ENCODE results near the gene ACTL10. TPM values are rescaled to one million over a fixed set of nuclear protein-coding genes. Genes with fewer than 3 reads are reported as not detected.
A peak's percentile ranks its signal among the peaks of the same experiment; 100 is the strongest.
"Not testable (repeated sequence)": the region's sequence is repeated elsewhere in the genome, so short reads cannot be mapped to it uniquely, and the experiment has no call there.

ACTL10 gene
- total RNA-seq, 1 experiment from 2014 or later = 10.2 TPM

DNA sequence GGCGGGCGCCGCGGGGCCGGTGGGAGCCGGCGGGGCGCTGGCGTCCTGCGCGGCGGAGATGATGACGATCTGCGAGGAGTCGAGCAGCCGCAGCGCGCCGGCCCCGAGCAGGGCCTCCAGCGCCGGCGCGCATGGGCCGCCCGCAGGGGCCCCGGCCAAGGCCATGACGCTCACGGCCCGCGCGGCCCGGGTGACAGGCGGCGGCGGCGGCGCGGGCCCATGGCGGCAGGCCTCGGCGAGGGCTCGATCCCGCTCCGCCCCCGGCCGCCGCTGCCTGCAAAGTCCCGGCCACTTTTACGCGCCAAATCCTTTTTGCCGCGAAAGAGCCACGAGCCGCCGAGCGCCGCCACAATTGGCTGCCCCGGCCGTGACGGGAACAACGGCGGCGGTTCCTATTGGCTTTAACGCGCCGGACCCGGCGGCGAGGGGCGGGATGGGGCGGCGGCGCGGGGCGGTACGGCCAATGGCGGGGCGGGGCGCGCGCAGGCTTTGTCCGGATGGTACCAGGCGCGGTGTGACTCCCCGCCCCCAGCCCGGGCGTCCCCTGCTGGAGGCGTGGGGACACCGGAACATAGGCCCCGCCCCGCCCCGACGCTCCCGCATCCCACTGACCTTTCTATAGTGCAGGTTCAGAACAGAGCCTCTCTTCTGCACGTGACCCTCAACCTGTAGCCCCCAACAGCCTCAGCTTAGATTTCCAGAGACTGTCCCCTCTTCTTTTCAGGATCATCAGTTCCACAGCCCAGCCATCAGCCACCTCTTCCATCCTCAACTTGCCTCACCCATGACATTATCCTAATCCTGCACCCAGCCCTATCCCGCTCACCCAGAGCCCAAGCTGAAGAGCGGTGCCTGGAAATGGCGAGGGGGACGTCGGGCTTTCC lies 19.6 kb downstream of the ACTL10 start, which contains the start of gene E2F1:
Gene E2F1 (minus strand): TSS at position 286 of the 884 bp plus-strand sequence. CDS start 121 bp downstream, at position 165.
- in situ Hi-C loops (cut with HindIII; ENCODE audit: low pct_unique_long_range_greater_than_20kb, low sequenced_read_pairs) = no loop called here
- DNase-seq (ENCODE audit: low read depth) = peak; percentile 91

DNA sequence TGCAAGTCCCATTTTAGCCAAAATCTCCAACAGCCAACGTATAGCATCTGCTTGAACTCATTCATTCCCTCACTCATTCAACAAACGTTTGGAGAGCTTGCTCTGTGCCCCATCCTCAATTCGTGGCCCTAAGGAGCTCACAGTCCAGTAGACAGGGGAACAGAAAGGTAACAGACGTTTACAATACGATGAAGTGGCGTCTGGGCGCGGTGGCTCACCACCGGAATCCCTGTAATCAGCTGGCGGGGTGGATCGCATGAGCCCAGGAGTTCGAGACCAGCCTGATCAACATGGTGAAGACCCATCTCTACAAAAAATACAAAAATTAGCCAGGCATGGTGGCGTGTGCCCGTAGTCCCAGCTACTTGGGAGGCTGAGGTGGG lies 20.2 kb downstream of the ACTL10 start:
- DNase-seq (ENCODE audit: low read depth) = no peak
- in situ Hi-C loops (cut with HindIII; ENCODE audit: low pct_unique_long_range_greater_than_20kb, low sequenced_read_pairs) = no loop called here

DNA sequence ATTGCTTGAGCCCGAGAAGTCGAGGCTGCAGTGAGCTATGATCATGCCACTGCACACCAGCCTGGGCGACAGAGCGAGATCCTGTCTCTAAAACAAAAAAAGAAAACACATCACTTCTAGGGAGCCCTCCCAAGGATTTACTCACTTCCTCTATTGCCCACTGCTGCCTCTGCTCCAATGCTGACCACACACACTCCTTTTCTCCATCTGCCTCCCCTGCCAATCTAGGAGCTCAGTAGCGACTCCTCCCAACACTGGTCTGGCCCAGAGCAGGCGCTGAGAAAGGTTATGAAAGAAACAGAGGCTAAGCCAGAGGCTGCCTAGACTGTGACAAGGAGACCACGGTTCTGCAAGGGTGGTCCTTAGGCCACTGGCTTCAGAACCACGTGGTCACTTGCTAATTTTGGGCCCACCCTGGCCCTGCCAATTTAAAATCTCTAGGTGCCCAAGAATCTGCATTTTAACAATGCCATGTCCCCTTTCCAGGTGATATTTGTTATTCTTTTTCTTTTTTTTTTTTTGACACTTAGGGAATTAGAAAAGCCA lies 20.7 kb downstream of the ACTL10 start:
- DNase-seq (ENCODE audit: low read depth) = no peak
- in situ Hi-C loops (cut with HindIII; ENCODE audit: low pct_unique_long_range_greater_than_20kb, low sequenced_read_pairs) = no loop called here

DNA sequence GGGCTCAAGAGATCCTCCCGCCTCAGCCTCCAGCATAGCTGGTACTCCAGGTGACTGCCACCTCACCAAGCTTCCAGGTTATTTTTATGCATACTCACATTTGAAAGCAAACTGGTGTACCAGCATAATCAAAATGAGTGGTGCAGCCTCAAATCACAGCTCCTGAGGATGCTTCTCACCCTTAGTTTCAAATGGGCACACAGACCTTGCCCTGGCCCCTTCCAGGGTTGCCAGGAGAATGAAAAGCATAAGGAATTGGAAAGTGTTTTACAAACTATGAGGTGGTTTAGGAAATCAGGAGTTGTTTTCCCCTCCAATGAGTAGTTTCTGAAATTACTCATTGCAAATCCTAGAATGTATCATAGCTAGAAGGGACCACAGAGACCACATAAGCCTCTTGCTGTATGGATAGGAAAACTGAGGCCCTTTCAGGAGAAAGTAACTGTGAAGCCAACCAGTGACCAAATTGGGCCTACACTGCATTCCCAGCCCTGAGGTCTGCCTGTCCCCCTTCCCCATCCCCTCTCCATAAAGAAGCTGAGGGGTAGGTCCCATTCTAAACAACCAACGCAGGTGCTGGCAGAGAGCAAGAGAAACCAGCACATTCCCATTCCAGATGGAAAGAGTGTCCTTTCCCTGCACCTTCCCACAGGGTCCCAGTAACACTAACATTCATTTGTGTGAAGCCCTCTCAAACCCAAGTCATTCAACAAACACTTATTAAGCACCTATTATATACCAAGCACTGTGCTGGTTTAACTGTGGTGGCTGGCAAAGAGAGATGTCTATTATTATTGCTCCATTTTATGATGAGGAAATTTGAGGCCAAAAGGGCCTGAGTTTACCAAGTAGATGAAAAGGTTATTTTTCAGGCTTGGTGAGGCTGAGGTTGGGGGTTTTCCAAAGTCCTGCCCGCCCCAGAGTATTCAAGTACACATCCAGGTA lies 21.5 kb downstream of the ACTL10 start:
- no peak for DNase-seq (ENCODE audit: low read depth)
- in situ Hi-C loops (cut with HindIII; ENCODE audit: low pct_unique_long_range_greater_than_20kb, low sequenced_read_pairs) = no loop called here

DNA sequence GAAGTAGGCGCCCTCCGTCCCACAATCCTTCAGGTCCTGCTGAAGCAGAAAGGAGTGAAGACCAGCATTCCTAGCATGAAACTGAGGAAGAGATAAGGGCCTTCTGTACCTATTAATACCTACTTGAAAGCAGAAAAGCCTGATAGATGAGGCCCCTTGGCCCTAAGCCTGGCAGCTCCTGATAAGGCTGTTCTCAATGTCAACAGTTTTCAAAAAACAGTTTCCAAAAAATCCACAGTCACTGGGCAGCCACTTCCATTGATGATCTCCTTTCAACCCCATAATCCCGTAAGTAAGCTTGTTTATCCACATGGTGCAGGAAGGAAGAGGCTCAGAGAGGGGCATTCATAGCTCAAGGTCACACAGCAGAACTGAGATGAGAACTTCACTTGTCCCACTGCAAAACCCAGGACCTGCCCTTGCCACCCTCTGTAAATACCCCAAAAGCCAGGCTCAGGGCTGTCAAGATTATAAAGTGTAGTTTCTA lies 22.2 kb downstream of the ACTL10 start:
- no peak for DNase-seq (ENCODE audit: low read depth)
- in situ Hi-C loops (cut with HindIII; ENCODE audit: low pct_unique_long_range_greater_than_20kb, low sequenced_read_pairs) = no loop called here

DNA sequence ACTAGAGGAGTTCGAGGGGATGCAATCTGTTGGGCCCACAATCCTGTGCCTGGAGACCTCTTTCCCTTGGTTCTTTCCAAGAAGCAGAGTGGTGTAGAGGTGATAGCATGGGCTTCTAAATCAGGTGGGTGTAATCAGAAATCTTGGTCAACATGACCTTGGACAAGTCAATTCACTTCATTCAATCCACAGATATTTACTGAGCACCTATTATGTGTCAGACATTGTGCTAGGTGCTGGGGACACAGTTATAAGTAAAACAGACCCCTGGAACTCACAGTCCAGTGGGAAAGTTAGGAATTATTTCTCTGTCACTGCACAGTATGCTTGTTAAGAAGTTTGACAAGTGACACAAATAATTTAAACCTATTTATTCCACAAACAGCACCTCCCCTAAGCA lies 22.8 kb downstream of the ACTL10 start:
- in situ Hi-C loops (cut with HindIII; ENCODE audit: low pct_unique_long_range_greater_than_20kb, low sequenced_read_pairs) = no loop called here
- DNase-seq (ENCODE audit: low read depth) = no peak

DNA sequence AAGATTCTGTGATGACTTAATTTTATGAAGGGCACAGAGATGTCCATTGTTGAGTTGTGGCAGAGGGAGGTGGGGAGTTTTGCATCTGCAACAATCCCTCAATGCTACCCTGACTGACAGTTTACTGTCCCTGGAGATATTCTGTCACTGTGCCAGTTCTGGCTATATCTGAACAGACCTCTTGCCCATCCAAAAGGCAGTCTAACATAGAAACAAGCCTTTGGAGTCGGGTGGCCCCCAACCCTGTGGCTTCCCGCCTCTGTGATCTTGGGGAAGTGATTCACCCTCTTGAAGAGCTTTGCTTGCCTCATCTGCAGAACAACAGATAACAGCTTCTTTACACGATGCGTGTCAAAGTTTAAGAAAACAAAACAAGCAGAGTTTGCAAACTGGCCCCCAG lies 23.2 kb downstream of the ACTL10 start:
- in situ Hi-C loops (cut with HindIII; ENCODE audit: low pct_unique_long_range_greater_than_20kb, low sequenced_read_pairs) = no loop called here
- DNase-seq (ENCODE audit: low read depth) = peak; percentile 8

DNA sequence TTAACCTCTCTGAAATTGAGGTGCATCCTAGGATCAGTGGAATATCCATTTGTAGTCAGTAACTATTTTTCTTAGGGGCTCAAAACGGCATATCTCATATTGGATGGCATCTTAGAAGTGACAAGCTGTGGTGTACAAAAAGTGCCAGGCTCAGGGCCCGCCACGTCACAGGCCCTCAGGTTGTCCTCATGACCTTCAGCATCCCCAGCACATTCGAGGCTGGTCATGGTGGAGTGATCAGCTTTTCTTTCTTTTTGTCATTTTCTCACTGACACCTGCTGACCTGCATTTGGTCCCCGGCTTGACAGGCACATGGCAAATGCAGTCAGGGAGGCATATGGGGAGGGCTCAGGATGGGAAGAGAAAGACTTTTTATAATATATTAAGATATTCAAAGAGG lies 26.5 kb downstream of the ACTL10 start:
- in situ Hi-C loops (cut with HindIII; ENCODE audit: low pct_unique_long_range_greater_than_20kb, low sequenced_read_pairs) = no loop called here
- DNase-seq (ENCODE audit: low read depth) = no peak

DNA sequence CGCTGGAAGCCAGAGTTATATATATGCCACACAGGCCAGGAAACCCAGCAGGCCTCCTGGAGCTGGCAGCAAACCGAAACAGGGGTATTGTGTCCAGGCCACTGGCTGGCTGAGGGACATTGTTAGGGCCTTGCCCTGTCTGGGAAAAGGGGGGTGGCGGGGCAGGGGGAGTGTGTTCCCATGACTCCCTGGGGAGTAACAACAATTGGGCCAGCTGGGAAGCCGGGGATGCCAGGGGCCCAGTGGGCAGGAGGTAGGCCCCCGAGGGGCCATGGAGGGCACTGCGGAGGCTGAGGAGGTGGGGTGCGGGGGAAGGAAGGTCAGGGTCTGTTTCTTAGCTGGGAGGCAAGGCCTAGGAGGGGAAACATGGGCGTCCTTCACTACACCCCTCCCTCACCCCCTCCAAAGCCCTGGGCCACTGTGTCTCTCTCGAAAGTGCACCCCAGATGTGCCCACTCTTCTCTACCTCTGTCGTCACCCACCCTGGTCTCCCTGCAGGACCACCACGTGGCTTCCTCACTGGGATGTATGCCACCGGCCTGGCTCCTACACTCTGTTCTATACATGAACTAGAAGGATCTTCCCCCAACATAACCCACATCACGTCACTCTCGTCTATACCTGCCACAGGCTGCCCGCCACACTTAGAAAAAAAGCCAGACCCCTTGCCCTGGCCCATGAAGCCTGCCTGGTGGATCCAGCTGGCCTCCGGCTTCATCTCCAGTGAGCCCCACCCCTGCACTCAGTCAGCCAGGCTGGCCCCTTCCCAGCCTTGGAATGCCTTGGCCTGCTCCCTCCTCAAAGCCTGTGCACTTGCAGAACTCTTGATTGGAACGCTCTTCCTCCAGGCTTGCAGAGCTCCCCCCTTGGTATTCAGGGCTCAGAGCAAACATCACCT lies 27.2 kb downstream of the ACTL10 start:
- no peak for DNase-seq (ENCODE audit: low read depth)
- in situ Hi-C loops (cut with HindIII; ENCODE audit: low pct_unique_long_range_greater_than_20kb, low sequenced_read_pairs) = no loop called here

DNA sequence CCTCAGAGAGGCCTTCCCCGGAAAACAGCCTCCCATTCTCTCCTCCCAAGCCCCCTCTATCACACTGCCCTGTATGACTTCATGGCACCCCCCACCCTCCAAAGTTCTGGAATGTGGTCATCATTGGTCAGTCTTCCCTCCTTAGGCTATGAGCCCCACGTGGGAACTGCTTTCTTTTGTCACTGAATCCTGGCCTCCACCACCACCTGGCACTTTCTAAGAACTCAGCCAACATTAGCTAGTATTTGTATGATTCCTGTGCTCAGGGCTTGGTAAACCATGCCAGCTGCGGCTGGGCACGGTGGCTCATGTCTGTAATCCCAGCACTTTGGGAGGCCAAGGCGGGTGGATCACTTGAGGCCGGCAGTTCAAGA lies 27.9 kb downstream of the ACTL10 start:
- DNase-seq (ENCODE audit: low read depth) = no peak
- in situ Hi-C loops (cut with HindIII; ENCODE audit: low pct_unique_long_range_greater_than_20kb, low sequenced_read_pairs) = no loop called here

DNA sequence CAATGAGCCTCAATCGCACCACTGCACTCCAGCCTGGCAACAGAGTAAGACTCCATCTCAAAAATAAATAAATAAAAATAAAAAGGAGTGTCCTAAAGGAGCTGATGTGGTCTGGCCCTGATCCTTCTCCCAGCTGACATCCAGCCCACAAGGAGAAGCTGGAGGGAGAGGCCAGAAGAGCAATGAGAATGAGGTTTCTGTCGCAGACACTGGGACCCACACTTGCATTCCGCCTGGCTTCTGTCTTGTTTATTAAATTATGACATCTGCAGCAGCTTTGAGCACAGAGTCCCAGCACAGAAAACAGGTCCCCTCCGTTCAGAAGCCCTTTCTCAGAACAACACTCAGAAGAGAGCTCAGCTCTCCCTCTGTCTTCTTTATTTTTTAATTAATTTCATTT lies 29.7 kb downstream of the ACTL10 start:
- in situ Hi-C loops (cut with HindIII; ENCODE audit: low pct_unique_long_range_greater_than_20kb, low sequenced_read_pairs) = no loop called here

DNA sequence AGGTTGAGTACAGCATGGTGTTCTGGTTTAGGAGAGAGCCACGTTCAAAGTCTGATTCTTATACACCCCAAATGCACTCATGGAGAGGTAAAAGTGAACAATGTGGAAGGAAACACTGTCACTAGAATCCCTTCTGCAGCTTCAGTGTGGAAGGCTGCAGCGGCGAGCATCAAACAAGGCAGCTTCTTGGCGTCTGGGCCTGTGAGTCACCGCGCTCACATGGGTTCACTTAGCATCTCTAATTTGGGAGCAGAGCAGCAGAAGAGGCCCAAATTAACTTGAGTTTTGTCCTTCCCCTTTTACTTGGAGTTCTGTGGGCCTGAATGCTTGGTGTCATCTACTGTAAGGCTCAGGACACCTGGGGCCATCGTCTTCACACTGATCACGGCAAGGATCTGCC lies 30.4 kb downstream of the ACTL10 start:
- in situ Hi-C loops (cut with HindIII; ENCODE audit: low pct_unique_long_range_greater_than_20kb, low sequenced_read_pairs) = no loop called here
- no peak for DNase-seq (ENCODE audit: low read depth)

More for the DNA sequence above, 29.7 kb downstream of the ACTL10 start:
- DNase-seq (ENCODE audit: low read depth) = no peak

DNA sequence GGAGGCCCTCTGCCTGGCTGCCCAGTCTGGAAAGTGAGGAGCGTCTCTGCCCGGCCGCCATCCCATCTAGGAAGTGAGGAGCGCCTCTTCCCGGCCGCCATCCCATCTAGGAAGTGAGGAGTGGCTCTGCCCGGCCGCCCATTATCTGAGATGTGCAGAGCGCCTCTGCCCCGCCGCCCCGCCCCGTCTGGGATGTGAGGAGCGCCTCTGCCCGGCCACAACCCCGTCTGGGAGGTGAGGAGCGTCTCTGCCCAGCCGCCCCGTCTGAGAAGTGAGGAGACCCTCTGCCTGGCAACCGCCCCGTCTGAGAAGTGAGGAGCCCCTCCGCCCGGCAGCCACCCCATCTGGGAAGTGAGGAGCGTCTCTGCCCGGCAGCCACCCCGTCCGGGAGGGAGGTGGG lies 32.2 kb downstream of the ACTL10 start:
- DNase-seq (ENCODE audit: low read depth); in situ Hi-C loops (cut with HindIII; ENCODE audit: low pct_unique_long_range_greater_than_20kb, low sequenced_read_pairs): not testable (repeated sequence)

DNA sequence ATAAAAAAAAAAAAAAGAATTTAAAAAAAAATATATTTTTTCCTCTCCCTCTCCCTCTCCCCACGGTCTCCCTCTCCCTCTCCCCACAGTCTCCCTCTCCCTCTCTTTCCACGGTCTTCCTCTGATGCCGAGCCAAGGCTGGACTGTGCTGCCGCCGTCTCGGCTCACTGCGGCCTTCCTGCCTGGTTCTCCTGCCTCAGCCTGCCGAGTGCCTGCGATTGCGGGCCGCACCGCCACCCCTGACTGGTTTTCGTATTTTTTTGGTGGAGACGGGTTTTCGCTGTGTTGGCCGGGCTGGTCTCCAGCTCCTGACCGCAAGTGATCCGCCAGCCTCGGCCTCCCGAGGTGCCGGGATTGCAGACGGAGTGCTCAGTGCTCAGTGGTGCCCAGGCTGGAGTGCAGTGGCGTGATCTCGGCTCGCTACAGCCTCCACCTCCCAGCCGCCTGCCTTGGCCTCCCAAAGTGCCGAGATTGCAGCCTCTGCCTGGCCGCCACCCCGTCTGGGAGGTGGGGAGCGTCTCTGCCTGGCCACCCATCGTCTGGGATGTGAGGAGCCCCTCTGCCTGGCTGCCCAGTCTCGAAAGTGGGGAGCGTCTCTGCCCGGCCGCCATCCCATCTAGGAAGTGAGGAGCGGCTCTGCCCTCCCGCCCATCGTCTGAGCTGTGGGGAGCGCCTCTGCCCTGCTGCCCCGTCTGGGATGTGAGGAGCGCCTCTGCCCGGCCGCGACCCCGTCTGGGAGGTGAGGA lies 34.1 kb downstream of the ACTL10 start:
- in situ Hi-C loops (cut with HindIII; ENCODE audit: low pct_unique_long_range_greater_than_20kb, low sequenced_read_pairs); DNase-seq (ENCODE audit: low read depth): not testable (repeated sequence)

DNA sequence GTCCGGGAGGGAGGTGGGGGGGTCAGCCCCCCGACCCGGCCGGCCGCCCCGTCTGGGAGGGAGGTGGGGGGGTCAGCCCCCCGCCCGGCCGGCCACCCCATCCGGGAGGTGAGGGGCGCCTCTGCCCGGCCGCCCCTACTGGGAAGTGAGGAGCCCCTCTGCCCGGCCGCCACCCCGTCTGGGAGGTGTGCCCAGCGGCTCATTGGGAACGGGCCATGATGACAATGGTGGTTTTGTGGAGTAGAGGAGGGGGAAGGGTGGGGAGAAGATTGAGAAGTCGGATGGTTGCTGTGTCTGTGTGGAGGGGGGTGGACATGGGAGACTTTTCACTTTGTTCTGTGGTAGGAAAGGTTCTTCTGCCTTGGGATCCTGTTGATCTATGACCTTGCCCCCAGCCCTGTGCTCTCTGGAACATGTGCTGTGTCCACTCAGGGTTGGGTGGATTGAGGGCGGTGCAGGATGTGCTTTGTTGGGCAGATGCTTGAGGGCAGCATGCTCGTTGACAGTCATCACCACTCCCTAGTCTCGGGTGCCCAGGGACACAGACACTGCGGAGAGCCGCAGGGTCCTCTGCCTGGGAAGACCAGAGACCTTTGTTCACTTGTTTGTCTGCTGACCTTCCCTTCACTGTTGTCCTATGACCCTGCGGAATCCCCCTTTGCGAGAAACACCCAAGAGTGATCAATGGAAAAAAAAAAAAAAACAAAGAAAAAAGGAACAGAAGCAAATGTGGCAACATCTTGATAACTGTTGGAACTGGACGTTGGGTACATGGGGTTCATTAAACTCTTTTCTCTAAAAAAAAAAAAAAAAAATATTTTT lies 35.1 kb downstream of the ACTL10 start:
- DNase-seq (ENCODE audit: low read depth) = no peak

DNA sequence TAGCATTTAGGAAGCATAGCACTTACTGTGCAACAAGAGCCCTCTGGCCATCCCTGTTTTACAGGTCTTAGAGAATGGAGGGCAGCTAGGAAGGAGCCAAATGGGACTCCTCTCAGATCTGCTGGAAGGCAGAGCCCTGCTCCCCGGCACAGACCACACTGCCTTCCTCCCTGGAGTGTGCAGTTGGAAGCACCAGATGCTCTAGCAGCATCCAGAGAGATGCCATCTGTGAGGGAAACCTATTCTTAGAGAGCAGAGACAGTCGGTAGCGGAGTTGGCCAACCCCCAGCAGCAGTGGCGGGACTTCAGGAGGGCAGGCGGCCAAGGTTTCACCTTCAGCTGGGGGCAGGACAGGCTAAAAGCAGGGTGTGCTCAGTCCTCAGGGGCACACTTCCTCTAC lies 36.1 kb downstream of the ACTL10 start:
- DNase-seq (ENCODE audit: low read depth) = no peak
- in situ Hi-C loops (cut with HindIII; ENCODE audit: low pct_unique_long_range_greater_than_20kb, low sequenced_read_pairs) = no loop called here

More for the DNA sequence above, 35.1 kb downstream of the ACTL10 start:
- in situ Hi-C loops (cut with HindIII; ENCODE audit: low pct_unique_long_range_greater_than_20kb, low sequenced_read_pairs) = no loop called here

Data from Caki2 (cell line).